ENCODE data around the gene PLD1. TPM values are rescaled to one million over a fixed set of nuclear protein-coding genes. Genes with fewer than 3 reads are reported as not detected.

Gene PLD1
- total and polyA plus RNA-seq, 10 of the 15 experiments (the other 5 are each of a cell fraction or from before 2014, with no cell fraction given): 2.9 to 108 (median 3.6) TPM

GRCh38 chr3:171842864-171843518 lies 32.7 kb upstream of the PLD1 start, which contains the start of gene TMEM212:
TMEM212 (plus strand) TSS chr3:171843349; CDS start chr3:171843384, 35 bp downstream.
- ChIA-PET SMC1A (ENCODE audit: uncharacterized antibody, unreplicated experiment) (no interaction called here), POLR2A (no interaction called here), CTCF (interaction anchor here (1.2 to 2.0 kb wide), 3 partner anchors 14 to 229 kb away, joined by 4 to 5 read pairs (median 5); no protein-coding TSS in a partner anchor), RAD21 (ENCODE audit: unreplicated experiment) (interaction anchor here (1.0 kb wide), 1 partner anchor 10 kb away, joined by 4 read pairs; no protein-coding TSS in a partner anchor)
- Histone ChIP-seq H3K4me1 (ENCODE audit: control insufficient read depth, insufficient read depth, low read length) (peaks cover 16% of the 10 kb centered on the region), H3K9me3 (replicated peaks; ENCODE audit: control insufficient read depth, insufficient read depth, low read length) (no peaks in the 10 kb centered on the region), H3K27ac (ENCODE audit: control insufficient read depth, insufficient read depth) (no peak within 1 kb of the TSS), H4K20me1 (ENCODE audit: control insufficient read depth, insufficient read depth) (no peaks in the 10 kb centered on the region), H3K79me2 (ENCODE audit: control insufficient read depth, insufficient read depth, low read length) (no peaks in the 10 kb centered on the region), H3K36me3 (ENCODE audit: control insufficient read depth in 2 of 2, insufficient read depth in 2 of 2, low read length in 1 of 2) (no peaks in the 10 kb centered on the region), H3K9ac (ENCODE audit: control insufficient read depth, insufficient read depth, low read length) (no peak within 1 kb of the TSS), H3K27me3 (replicated peaks in 1 of 2; ENCODE audit: control insufficient read depth in 2 of 2, insufficient read depth in 2 of 2, low read length in 1 of 2) (no peaks in the 10 kb centered on the region), H3K4me3 (no peak within 1 kb of the TSS), H2AFZ (ENCODE audit: control insufficient read depth, low read depth, low read length) (no peak within 1 kb of the TSS), H3K4me2 (ENCODE audit: control insufficient read depth, insufficient read depth) (no peak within 1 kb of the TSS)
- BruUV-seq (replicated peaks): no TSS peak
- 54% methylated on average over 5 of the region's 5 CpGs for WGBS (ENCODE audit: insufficient coverage, insufficient replicate concordance, low lambda C conversion rate, missing lambda C conversion rate)
- ATAC-seq: no peak
- FAIRE-seq: no peak
- DNase-seq (ENCODE audit: low read depth, low spot score): no peak
- intact Hi-C loops (cut with micrococcal nuclease; ENCODE audit: unreplicated experiment) (loop anchor here (10.0 kb wide), 2 partner anchors 192 to 432 kb away; partner anchors contain the start of gene FNDC3B), in situ Hi-C loops (cut with MboI) (no loop called here)
- TF ChIP-seq MXI1 (IDR thresholded peaks at IDR 0.05; ENCODE audit: low read depth, low read length): no peak
- TF ChIP-seq RELA (IDR thresholded peaks at IDR 0.05; ENCODE audit: borderline replicate concordance, partially characterized antibody): no peak
- TF ChIP-seq WRNIP1 (IDR thresholded peaks at IDR 0.05; ENCODE audit: borderline replicate concordance, low read depth, low read length): no peak
- no peak for TF ChIP-seq NFIC (IDR thresholded peaks at IDR 0.05; ENCODE audit: low read depth, low read length)

- no TSS peak for BruUV-seq (replicated peaks)
- 95% methylated on average over 1 of the region's 1 CpG for WGBS (ENCODE audit: insufficient coverage, insufficient replicate concordance, low lambda C conversion rate, missing lambda C conversion rate)
- H2AFZ ChIP-seq (ENCODE audit: control insufficient read depth, low read depth, low read length): no peak overlapping the region
- H3K4me1 ChIP-seq (ENCODE audit: control insufficient read depth, insufficient read depth, low read length): peaks cover 9% of the 10 kb centered on the region
- H3K79me2 ChIP-seq (ENCODE audit: control insufficient read depth, insufficient read depth, low read length): no peaks in the 10 kb centered on the region
- H3K36me3 ChIP-seq (ENCODE audit: control insufficient read depth in 2 of 2, insufficient read depth in 2 of 2, low read length in 1 of 2): no peaks in the 10 kb centered on the region
- no peaks in the 10 kb centered on the region for H3K9me3 ChIP-seq (replicated peaks; ENCODE audit: control insufficient read depth, insufficient read depth, low read length)
- no peak overlapping the region for H3K9ac ChIP-seq (ENCODE audit: control insufficient read depth, insufficient read depth, low read length)
- ChIA-PET CTCF (interaction anchor here (1.7 to 2.0 kb wide), 4 partner anchors 9 to 491 kb away, joined by 5 to 7 read pairs (median 6); no protein-coding TSS in a partner anchor), RAD21 (ENCODE audit: unreplicated experiment) (interaction anchor here (1.6 to 5.0 kb wide), 2 partner anchors 12 to 500 kb away, joined by 5 to 26 read pairs; no protein-coding TSS in a partner anchor), SMC1A (ENCODE audit: uncharacterized antibody, unreplicated experiment) (interaction anchor here (0.6 to 1.8 kb wide), 5 partner anchors 9 to 490 kb away, joined by 3 to 6 read pairs (median 3); no protein-coding TSS in a partner anchor), POLR2A (interaction anchor here (0.7 kb wide), 1 partner anchor 208 kb away, joined by 3 read pairs; no protein-coding TSS in a partner anchor)
- no peak overlapping the region for H3K27ac ChIP-seq (ENCODE audit: control insufficient read depth, insufficient read depth)
- intact Hi-C loops (cut with micrococcal nuclease; ENCODE audit: unreplicated experiment) (loop anchor here (10.0 kb wide), 2 partner anchors 193 to 433 kb away; partner anchors contain the start of gene FNDC3B), in situ Hi-C loops (cut with MboI) (no loop called here)
- FAIRE-seq: no peak
- no peaks in the 10 kb centered on the region for H3K27me3 ChIP-seq (replicated peaks in 1 of 2; ENCODE audit: control insufficient read depth in 2 of 2, insufficient read depth in 2 of 2, low read length in 1 of 2)
- no peak overlapping the region for H3K4me3 ChIP-seq
- no peak for ATAC-seq
- no peaks in the 10 kb centered on the region for H4K20me1 ChIP-seq (ENCODE audit: control insufficient read depth, insufficient read depth)
- DNase-seq (ENCODE audit: low read depth, low spot score): no peak
- no peak overlapping the region for H3K4me2 ChIP-seq (ENCODE audit: control insufficient read depth, insufficient read depth)
- TF ChIP-seq SKIL (IDR thresholded peaks at IDR 0.05; ENCODE audit: low read depth, poor library complexity, severe bottlenecking) (no peak), JUND (IDR thresholded peaks at IDR 0.05; ENCODE audit: low read depth, low read length) (no peak), PAX5 (IDR thresholded peaks at IDR 0.05; ENCODE audit: borderline replicate concordance, low read depth, low read length) (no peak), ASH2L (IDR thresholded peaks at IDR 0.05; ENCODE audit: borderline replicate concordance, low read depth) (no peak), SMC3 (IDR thresholded peaks at IDR 0.05; ENCODE audit: borderline replicate concordance, low read length) (no peak), CTCF (IDR thresholded peaks at IDR 0.05 in 2 of 3, conservative IDR thresholded peaks at IDR 0.05 in 1 of 3; ENCODE audit: control insufficient read depth in 2 of 3, extremely low read depth in 1 of 3, insufficient read depth in 1 of 3, low read depth in 3 of 3, low read length in 3 of 3) (no peak), CHD2 (IDR thresholded peaks at IDR 0.05; ENCODE audit: borderline replicate concordance, low read depth, low read length) (no peak)
These were observed 31.3 kb upstream of the PLD1 start for GRCh38 chr3:171841620-171842000.

Measured in GM12878 (cell line).